SK-N-SH treated with all-trans-retinoic acid at 6 μM for 48 hours (cell line): ENCODE results near the gene FN1.

Experiments
- ATAC-seq: fragments of 200-7000 bp; cut with Tn5 transposase; 3 replicates; pipeline ENCODE4 v1.9.1; 2020; ENCODE audit warnings: mild to moderate bottlenecking, moderate library complexity
- ARNTL ChIP-seq: fragments of 450-650 bp; formaldehyde crosslinking; IDR thresholded peaks from 2 replicates; pipeline ENCODE4 v1.5.0; 2020; ENCODE audit warnings: low read depth, mild to moderate bottlenecking, moderate library complexity, borderline replicate concordance
- BACH2 ChIP-seq: fragments of 250-450 bp; sonication (Bioruptor Pico); IDR thresholded peaks from 2 replicates; pipeline ENCODE4 v1.9.0; 2021; ENCODE audit warnings: mild to moderate bottlenecking, borderline replicate concordance
- CSDC2 ChIP-seq: fragments of 250-450 bp; sonication (Bioruptor Pico); IDR thresholded peaks from 2 replicates; pipeline ENCODE4 v1.5.0; 2020; ENCODE audit warnings: mild to moderate bottlenecking, moderate library complexity
- ESRRG ChIP-seq: fragments of 250-450 bp; sonication (Bioruptor Pico); IDR thresholded peaks from 2 replicates; pipeline ENCODE4 v1.6.1; 2021; ENCODE audit warnings: mild to moderate bottlenecking
- GLIS3 ChIP-seq: fragments of 250-450 bp; sonication (Bioruptor Pico); IDR thresholded peaks from 2 replicates; pipeline ENCODE4 v1.5.0; 2020; ENCODE audit warnings: mild to moderate bottlenecking, moderate library complexity
- ISL1 ChIP-seq: fragments of 250-450 bp; sonication (Bioruptor Pico); IDR thresholded peaks from 2 replicates; pipeline ENCODE4 v2.1.2; 2022; ENCODE audit warnings: mild to moderate bottlenecking, moderate library complexity
- OSR1 ChIP-seq: fragments of 250-450 bp; sonication (Bioruptor Pico); IDR thresholded peaks from 2 replicates; pipeline ENCODE4 v1.8.0; 2022; ENCODE audit warnings: moderate library complexity, mild to moderate bottlenecking, inconsistent platforms
- PPARA ChIP-seq: fragments of 250-450 bp; sonication (Bioruptor Pico); IDR thresholded peaks from 2 replicates; pipeline ENCODE4 v1.5.0; 2020; ENCODE audit warnings: mild to moderate bottlenecking, borderline replicate concordance
- RARB ChIP-seq: fragments of 250-450 bp; sonication (Bioruptor Pico); IDR thresholded peaks from 2 replicates; pipeline ENCODE4 v1.8.0; 2021; ENCODE audit warnings: mild to moderate bottlenecking, moderate library complexity
- SNAI2 ChIP-seq: fragments of 250-450 bp; sonication (Bioruptor Pico); IDR thresholded peaks from 2 replicates; pipeline ENCODE4 v1.5.0; 2020; ENCODE audit warnings: mild to moderate bottlenecking, moderate library complexity
- TCF4 ChIP-seq: fragments of 250-450 bp; sonication (Bioruptor Pico); IDR thresholded peaks from 2 replicates; pipeline ENCODE4 v1.8.0; 2021; ENCODE audit warnings: mild to moderate bottlenecking, moderate library complexity, borderline replicate concordance
- TOX ChIP-seq: fragments of 250-450 bp; sonication (Bioruptor Pico); IDR thresholded peaks from 2 replicates; pipeline ENCODE4 v1.8.0; 2021; ENCODE audit warnings: mild to moderate bottlenecking, moderate library complexity, borderline replicate concordance
- ZC3H10 ChIP-seq: fragments of 250-450 bp; sonication (Bioruptor Pico); IDR thresholded peaks from 2 replicates; pipeline ENCODE4 v1.5.1; 2021; ENCODE audit warnings: mild to moderate bottlenecking, moderate library complexity
- ZFP3 ChIP-seq: fragments of 250-450 bp; sonication (Bioruptor Pico); IDR thresholded peaks from 2 replicates; pipeline ENCODE4 v1.5.0; 2020; ENCODE audit warnings: mild to moderate bottlenecking, moderate library complexity
- ZFP30 ChIP-seq: fragments of 450-650 bp; formaldehyde crosslinking; IDR thresholded peaks from 2 replicates; pipeline ENCODE4 v1.5.0; 2022; ENCODE audit warnings: mild to moderate bottlenecking, moderate library complexity
- ZNF70 ChIP-seq: fragments of 450-650 bp; formaldehyde crosslinking; IDR thresholded peaks from 2 replicates; pipeline ENCODE4 v1.5.0; 2020; ENCODE audit warnings: mild to moderate bottlenecking, moderate library complexity
- ZNF8 ChIP-seq: fragments of 450-650 bp; formaldehyde crosslinking; IDR thresholded peaks from 2 replicates; pipeline ENCODE4 v1.5.0; 2020; ENCODE audit warnings: mild to moderate bottlenecking, moderate library complexity
- TF ChIP-seq, protein P1 (sequence below): fragments of 250-450 bp; sonication (Bioruptor Pico); IDR thresholded peaks from 2 replicates; pipeline ENCODE4 v1.5.1; 2021; ENCODE audit warnings: mild to moderate bottlenecking, moderate library complexity
- TF ChIP-seq, protein P2 (sequence below): fragments of 250-450 bp; sonication (Bioruptor Pico); IDR thresholded peaks from 2 replicates; pipeline ENCODE4 v1.5.0; 2020; ENCODE audit warnings: mild to moderate bottlenecking, moderate library complexity
- TF ChIP-seq, protein P3 (sequence below): fragments of 250-450 bp; sonication (Bioruptor Pico); IDR thresholded peaks from 2 replicates; pipeline ENCODE4 v1.5.1; 2020; ENCODE audit warnings: low read depth, mild to moderate bottlenecking, moderate library complexity
- TF ChIP-seq, protein P4 (sequence below): fragments of 250-450 bp; sonication (Bioruptor Pico); IDR thresholded peaks from 2 replicates; pipeline ENCODE4 v1.8.0; 2020; ENCODE audit warnings: mild to moderate bottlenecking, moderate library complexity, borderline replicate concordance

The FN1 gene

DNA sequence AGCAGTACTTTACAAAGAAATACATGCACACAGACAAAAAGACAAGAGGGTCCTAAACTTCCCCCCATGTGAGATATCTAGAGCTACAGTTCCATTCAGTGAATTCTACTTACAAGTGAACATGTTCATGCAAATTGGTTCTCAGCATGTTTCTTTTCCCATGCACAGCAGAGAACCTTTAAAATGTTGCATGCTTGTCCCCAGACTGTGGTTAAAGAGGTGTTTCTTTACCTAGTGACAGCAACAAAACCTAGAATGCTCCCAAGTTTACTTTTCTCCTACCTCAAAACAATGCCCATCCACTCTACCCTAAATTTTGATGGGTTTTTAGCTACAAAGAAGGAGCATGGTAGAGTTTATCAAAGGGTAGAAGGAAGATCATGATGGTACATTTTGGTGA, 43.7 kb downstream of the FN1 start:
- TF ChIP-seq TOX (CRISPR knock-in tag) (no peak), ZFP30 (CRISPR knock-in tag) (no peak), BACH2 (CRISPR knock-in tag) (no peak), RARB (CRISPR knock-in tag) (no peak), OSR1 (CRISPR knock-in tag) (no peak), ZC3H10 (CRISPR knock-in tag) (no peak), PPARA (no peak), SNAI2 (CRISPR knock-in tag) (no peak), CSDC2 (no peak), ZNF70 (CRISPR knock-in tag) (no peak), GLIS3 (CRISPR knock-in tag) (no peak), ZFP3 (no peak), ZNF8 (CRISPR knock-in tag) (no peak), ARNTL (CRISPR knock-in tag) (no peak), ISL1 (CRISPR knock-in tag) (no peak)
- TF ChIP-seq, protein P1, sequence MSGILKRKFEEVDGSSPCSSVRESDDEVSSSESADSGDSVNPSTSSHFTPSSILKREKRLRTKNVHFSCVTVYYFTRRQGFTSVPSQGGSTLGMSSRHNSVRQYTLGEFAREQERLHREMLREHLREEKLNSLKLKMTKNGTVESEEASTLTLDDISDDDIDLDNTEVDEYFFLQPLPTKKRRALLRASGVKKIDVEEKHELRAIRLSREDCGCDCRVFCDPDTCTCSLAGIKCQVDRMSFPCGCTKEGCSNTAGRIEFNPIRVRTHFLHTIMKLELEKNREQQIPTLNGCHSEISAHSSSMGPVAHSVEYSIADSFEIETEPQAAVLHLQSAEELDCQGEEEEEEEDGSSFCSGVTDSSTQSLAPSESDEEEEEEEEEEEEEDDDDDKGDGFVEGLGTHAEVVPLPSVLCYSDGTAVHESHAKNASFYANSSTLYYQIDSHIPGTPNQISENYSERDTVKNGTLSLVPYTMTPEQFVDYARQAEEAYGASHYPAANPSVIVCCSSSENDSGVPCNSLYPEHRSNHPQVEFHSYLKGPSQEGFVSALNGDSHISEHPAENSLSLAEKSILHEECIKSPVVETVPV (CRISPR knock-in tag): no peak
- TF ChIP-seq, protein P2, sequence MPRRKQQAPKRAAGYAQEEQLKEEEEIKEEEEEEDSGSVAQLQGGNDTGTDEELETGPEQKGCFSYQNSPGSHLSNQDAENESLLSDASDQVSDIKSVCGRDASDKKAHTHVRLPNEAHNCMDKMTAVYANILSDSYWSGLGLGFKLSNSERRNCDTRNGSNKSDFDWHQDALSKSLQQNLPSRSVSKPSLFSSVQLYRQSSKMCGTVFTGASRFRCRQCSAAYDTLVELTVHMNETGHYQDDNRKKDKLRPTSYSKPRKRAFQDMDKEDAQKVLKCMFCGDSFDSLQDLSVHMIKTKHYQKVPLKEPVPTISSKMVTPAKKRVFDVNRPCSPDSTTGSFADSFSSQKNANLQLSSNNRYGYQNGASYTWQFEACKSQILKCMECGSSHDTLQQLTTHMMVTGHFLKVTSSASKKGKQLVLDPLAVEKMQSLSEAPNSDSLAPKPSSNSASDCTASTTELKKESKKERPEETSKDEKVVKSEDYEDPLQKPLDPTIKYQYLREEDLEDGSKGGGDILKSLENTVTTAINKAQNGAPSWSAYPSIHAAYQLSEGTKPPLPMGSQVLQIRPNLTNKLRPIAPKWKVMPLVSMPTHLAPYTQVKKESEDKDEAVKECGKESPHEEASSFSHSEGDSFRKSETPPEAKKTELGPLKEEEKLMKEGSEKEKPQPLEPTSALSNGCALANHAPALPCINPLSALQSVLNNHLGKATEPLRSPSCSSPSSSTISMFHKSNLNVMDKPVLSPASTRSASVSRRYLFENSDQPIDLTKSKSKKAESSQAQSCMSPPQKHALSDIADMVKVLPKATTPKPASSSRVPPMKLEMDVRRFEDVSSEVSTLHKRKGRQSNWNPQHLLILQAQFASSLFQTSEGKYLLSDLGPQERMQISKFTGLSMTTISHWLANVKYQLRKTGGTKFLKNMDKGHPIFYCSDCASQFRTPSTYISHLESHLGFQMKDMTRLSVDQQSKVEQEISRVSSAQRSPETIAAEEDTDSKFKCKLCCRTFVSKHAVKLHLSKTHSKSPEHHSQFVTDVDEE (CRISPR knock-in tag): no peak
- TF ChIP-seq, protein P3, sequence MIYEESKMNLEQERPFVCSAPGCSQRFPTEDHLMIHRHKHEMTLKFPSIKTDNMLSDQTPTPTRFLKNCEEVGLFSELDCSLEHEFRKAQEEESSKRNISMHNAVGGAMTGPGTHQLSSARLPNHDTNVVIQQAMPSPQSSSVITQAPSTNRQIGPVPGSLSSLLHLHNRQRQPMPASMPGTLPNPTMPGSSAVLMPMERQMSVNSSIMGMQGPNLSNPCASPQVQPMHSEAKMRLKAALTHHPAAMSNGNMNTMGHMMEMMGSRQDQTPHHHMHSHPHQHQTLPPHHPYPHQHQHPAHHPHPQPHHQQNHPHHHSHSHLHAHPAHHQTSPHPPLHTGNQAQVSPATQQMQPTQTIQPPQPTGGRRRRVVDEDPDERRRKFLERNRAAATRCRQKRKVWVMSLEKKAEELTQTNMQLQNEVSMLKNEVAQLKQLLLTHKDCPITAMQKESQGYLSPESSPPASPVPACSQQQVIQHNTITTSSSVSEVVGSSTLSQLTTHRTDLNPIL: no peak
- TF ChIP-seq, protein P4, sequence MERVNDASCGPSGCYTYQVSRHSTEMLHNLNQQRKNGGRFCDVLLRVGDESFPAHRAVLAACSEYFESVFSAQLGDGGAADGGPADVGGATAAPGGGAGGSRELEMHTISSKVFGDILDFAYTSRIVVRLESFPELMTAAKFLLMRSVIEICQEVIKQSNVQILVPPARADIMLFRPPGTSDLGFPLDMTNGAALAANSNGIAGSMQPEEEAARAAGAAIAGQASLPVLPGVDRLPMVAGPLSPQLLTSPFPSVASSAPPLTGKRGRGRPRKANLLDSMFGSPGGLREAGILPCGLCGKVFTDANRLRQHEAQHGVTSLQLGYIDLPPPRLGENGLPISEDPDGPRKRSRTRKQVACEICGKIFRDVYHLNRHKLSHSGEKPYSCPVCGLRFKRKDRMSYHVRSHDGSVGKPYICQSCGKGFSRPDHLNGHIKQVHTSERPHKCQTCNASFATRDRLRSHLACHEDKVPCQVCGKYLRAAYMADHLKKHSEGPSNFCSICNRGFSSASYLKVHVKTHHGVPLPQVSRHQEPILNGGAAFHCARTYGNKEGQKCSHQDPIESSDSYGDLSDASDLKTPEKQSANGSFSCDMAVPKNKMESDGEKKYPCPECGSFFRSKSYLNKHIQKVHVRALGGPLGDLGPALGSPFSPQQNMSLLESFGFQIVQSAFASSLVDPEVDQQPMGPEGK (CRISPR knock-in tag): no peak
- no peak for ATAC-seq

DNA sequence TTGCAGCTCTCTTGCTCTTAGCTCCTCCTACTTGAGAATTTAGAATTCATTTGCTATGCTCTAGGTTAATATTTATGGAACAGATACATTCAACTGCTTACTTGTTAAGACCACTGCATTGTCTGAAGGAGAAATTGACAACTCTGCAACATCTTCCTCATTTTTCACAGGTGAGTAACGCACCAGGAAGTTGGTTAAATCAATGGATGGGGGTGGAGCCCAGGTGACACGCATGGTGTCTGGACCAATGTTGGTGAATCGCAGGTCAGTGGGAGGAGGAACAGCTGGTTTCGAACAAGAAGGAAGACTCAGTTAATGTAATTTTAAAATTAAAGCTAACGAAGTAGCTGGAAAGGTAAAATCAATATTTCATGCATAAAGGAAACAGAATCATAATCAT, 44.3 kb downstream of the FN1 start:
- no peak for ATAC-seq
- TF ChIP-seq SNAI2 (CRISPR knock-in tag): no peak

DNA sequence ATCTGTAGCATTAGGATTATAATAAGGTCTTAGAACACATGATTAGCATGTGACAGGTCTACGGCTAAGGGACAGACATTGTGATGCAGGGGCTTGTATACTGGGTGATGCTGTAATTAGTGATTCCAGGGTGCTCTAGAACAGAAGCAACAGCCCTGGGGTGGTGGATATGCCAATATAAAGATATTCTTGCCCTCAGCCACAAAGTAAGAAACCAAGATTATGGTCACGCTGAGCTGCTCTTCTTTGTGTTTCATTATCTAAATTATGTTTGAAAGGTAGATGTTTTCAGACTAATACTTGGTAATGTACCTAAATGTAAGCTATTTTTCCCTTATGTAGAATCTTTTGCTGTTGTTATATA, 45.3 kb downstream of the FN1 start:
- no peak for ATAC-seq
- TF ChIP-seq TOX (CRISPR knock-in tag) (no peak), CSDC2 (no peak), ZNF8 (CRISPR knock-in tag) (no peak), OSR1 (CRISPR knock-in tag) (no peak), BACH2 (CRISPR knock-in tag) (no peak)
- TF ChIP-seq, protein P4 (CRISPR knock-in tag): no peak

DNA sequence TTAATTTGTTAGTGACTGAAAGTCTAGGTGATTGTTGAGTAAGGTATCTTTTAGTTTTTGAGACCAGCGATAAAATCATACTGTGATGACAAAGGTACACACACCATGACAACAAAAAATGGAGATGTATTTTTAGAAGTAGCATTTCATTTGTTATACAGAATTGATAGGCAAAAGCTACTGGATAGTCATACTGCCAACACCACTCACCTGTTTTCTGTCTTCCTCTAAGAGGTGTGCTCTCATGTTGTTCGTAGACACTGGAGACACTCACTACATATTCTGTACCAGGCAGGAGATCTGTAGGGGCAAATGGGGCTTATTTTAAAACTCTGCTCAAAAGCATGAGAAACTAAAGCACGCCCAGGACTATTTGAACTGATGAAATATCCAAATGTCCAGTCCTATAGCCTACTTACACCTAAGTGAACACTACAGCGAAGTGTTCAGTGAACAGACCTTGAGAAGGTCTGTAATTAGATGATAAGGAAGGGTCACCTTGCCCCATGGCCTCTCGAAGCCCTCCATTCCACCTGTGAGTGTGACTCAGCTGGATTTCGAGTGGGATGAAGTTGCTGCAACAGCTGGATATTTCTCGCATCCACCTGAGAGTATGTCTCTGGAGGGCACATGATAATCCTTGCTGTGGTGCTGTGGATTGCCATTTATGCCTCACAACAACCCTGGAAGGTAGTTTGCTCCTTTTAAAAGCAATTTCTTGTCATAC, 47.7 kb downstream of the FN1 start:
- no peak for ATAC-seq
- TF ChIP-seq TCF4 (no peak), ISL1 (CRISPR knock-in tag) (no peak), SNAI2 (CRISPR knock-in tag) (no peak), ZNF70 (CRISPR knock-in tag) (no peak), GLIS3 (CRISPR knock-in tag) (no peak), ESRRG (CRISPR knock-in tag) (no peak), ARNTL (CRISPR knock-in tag) (no peak), TOX (CRISPR knock-in tag) (no peak)
- TF ChIP-seq, protein P2 (CRISPR knock-in tag): no peak
- TF ChIP-seq, protein P1 (CRISPR knock-in tag): no peak
